Lung (tissue), 12 donors: Measurements from ENCODE around the gene PYGO2. TPM values are rescaled to one million over a fixed set of nuclear protein-coding genes. Genes with fewer than 3 reads are reported as not detected.
A peak's percentile ranks its signal among the peaks of the same experiment; 100 is the strongest.

Source experiments
- ATAC-seq: fragments of 200-7000 bp; cut with Tn5 transposase; one replicate; pipeline ENCODE4 v1.9.1; 2020; ENCODE audit warnings: moderate number of reproducible peaks; ENCODE audit not compliant: insufficient read depth, low FRiP score
- DNase-seq, 3 donors: peaks; one replicate each; pipeline ENCODE4 v3.0.0-alpha.2; 2013 to 2017
- H3K27ac ChIP-seq, 2 donors: one replicate each; pipeline ENCODE4 v1.5.1; 2013; ENCODE audit warnings: mild to moderate bottlenecking in 2 of 2, moderate library complexity in 2 of 2, control low read depth in 1 of 2, inconsistent platforms in 1 of 2, low read depth in 1 of 2, low read length in 1 of 2
- H3K27me3 ChIP-seq, 3 donors: one replicate each; pipeline ENCODE4 v1.5.1; 2013; ENCODE audit warnings: low read length in 2 of 3; ENCODE audit not compliant: control insufficient read depth in 3 of 3, insufficient read depth in 3 of 3
- H3K36me3 ChIP-seq, 4 donors: one replicate each; pipeline ENCODE4 v1.5.1; 2013; ENCODE audit warnings: low read length in 4 of 4, mild to moderate bottlenecking in 1 of 4, moderate library complexity in 1 of 4; ENCODE audit not compliant: control insufficient read depth in 4 of 4, insufficient read depth in 4 of 4
- H3K4me1 ChIP-seq, 5 donors: one replicate each; pipeline ENCODE4 v1.5.1; 2013; ENCODE audit warnings: low read length in 5 of 5, mild to moderate bottlenecking in 2 of 5, moderate library complexity in 1 of 5; ENCODE audit not compliant: control insufficient read depth in 5 of 5, insufficient read depth in 5 of 5
- H3K4me3 ChIP-seq: one replicate; pipeline ENCODE4 v1.5.1; 2013; ENCODE audit warnings: mild to moderate bottlenecking, control low read depth, moderate library complexity
- H3K9ac ChIP-seq, 2 donors: one replicate each; pipeline ENCODE4 v1.5.1; 2013; ENCODE audit warnings: low read length in 2 of 2, control low read depth in 1 of 2; ENCODE audit not compliant: insufficient read depth in 1 of 2
- H3K9me3 ChIP-seq, 4 donors: one replicate each; pipeline ENCODE4 v1.5.1; 2013; ENCODE audit warnings: low read length in 3 of 4, mild to moderate bottlenecking in 1 of 4, moderate library complexity in 1 of 4; ENCODE audit not compliant: control insufficient read depth in 4 of 4, insufficient read depth in 3 of 4
- CTCF ChIP-seq: IDR thresholded peaks from 2 replicates; pipeline ENCODE4 v1.5.1; 2012; ENCODE audit warnings: mild to moderate bottlenecking; ENCODE audit errors: control extremely low read depth, extremely low read depth
- WGBS, 2 donors: extraction: QIAGEN DNeasy Blood & Tissue Kit; methylation state at CpG; one replicate each; pipeline ENCODE4 v1.1.7; 2013; 5-methylcytosine and 5-hydroxymethylcytosine counted together
- polyA plus RNA-seq, 2 donors: library from polyadenylated mRNA; stranded (reverse); fragments of 200-250 nt; gene quantifications; one replicate each; pipeline ENCODE4 v1.2.1, GENCODE V29; 2013
- total RNA-seq, 2 donors: library from RNA; depleted of rRNA in 1 of 2; stranded (reverse); fragments of >200 nt in 1 of 2; gene quantifications; one replicate each; pipeline ENCODE4 v1.2.1, GENCODE V29; 2014 to 2021
- donor health status: control.
- donor health status: control.
- donor health status: Bipolar disorder and iron deficiency.
- donor health status: healthy.
- donor health status: DM: yes; HTN: yes; CAD: no.

PYGO2 gene
- total and polyA plus RNA-seq, 4 donors, result 14.6 to 25.2 (median 20.0) TPM

GRCh38 chr1:154983776-154984466, 22.3 kb upstream of the PYGO2 start:
- no peak for DNase-seq
- H3K27ac ChIP-seq, result peak overlapping the region; percentile 62 to 76
- no peak for ATAC-seq
- H3K27me3 ChIP-seq, result no peaks in the 10 kb centered on the region
- H3K4me3 ChIP-seq, result peak overlapping the region; percentile 82
- H3K4me1 ChIP-seq, result peaks cover 0 to 14% (median 6%) of the 10 kb centered on the region in 5 donors
- peak overlapping the region; percentile 69 to 88 for H3K9ac ChIP-seq
- TF ChIP-seq CTCF, result no peak
- peaks cover 0 to 19% (median 9%) of the 10 kb centered on the region in 4 donors for H3K36me3 ChIP-seq
- H3K9me3 ChIP-seq, result no peaks in the 10 kb centered on the region
- 17 to 20% methylated on average over 17 of the region's 17 CpGs for WGBS, 2 donors

GRCh38 chr1:154982897-154983648, 21.5 kb upstream of the PYGO2 start, which contains the start of gene FLAD1:
FLAD1 (plus strand) TSS chr1:154983344; CDS start chr1:154983695, 351 bp downstream.
- WGBS, 2 donors, result 0 to 1% methylated on average over 26 of the region's 26 CpGs
- Histone ChIP-seq H3K36me3 (peaks cover 0 to 12% (median 6%) of the 10 kb centered on the region in 4 donors), H3K9me3 (no peaks in the 10 kb centered on the region), H3K27me3 (no peaks in the 10 kb centered on the region), H3K4me1 (peaks cover 0 to 14% (median 6%) of the 10 kb centered on the region in 5 donors), H3K9ac (peak within 1 kb of the TSS; percentile 69 to 88), H3K4me3 (peak within 1 kb of the TSS; percentile 82), H3K27ac (peak within 1 kb of the TSS; percentile 62 to 76)
- no peak for TF ChIP-seq CTCF
- DNase-seq (peak; percentile 98 to 100 (median 99)), ATAC-seq (peak; percentile 99)

GRCh38 chr1:154982341-154982740, 20.8 kb upstream of the PYGO2 start:
- H3K4me3 ChIP-seq, result no peak overlapping the region
- no peak for ATAC-seq
- 69 to 71% methylated on average over 6 of the region's 6 CpGs for WGBS, 2 donors

More at GRCh38 chr1:154982341-154982740, 20.8 kb upstream of the PYGO2 start:
- no peak for TF ChIP-seq CTCF
- Histone ChIP-seq H3K9me3 (no peaks in the 10 kb centered on the region), H3K27ac (no peak overlapping the region), H3K27me3 (no peaks in the 10 kb centered on the region), H3K4me1 (peaks cover 0 to 14% (median 6%) of the 10 kb centered on the region in 5 donors), H3K36me3 (peaks cover 0 to 5% (median 4%) of the 10 kb centered on the region in 4 donors), H3K9ac (no peak overlapping the region)
- DNase-seq, result no peak
